K562 (cell line): ENCODE measurements around the gene CLCNKA. TPM values are rescaled to one million over a fixed set of nuclear protein-coding genes. Genes with fewer than 3 reads are reported as not detected.

Experiments
- ATAC-seq: fragments of 200-7000 bp; cut with Tn5 transposase; 3 replicates; pipeline ENCODE4 v1.9.1; 2020; ENCODE audit warnings: moderate library complexity
- BruUV-seq: library from RNA; stranded (reverse); fragments of 400-500 nt; replicated peaks from 2 replicates; lab custom pipeline; 2021; lab: Mats Ljungman, UMichigan
- CTCF ChIA-PET: fragments of 300-600 bp; formaldehyde crosslinking; extraction: SDS; loops from one replicate; lab custom pipeline; 2021; ENCODE audit warnings: low intra/inter-chr PET ratio; lab: Yijun Ruan, JAX
- POLR2A ChIA-PET: fragments of 300-600, 350-650 bp; sonication (Branson Sonifier 250); formaldehyde crosslinking; extraction: SDS; loops from one replicate; lab custom pipeline; 2021; ENCODE audit warnings: antibody characterized with exemption, inconsistent platforms; lab: Yijun Ruan, JAX
- DNase-seq, 4 experiments: peaks; one replicate each; pipeline versions ENCODE4 v3.0.0 to v3.0.0-alpha.2; 2011 to 2018; ENCODE audit warnings: low spot score in 3 of 4, mixed read lengths in 3 of 4; ENCODE audit errors: extremely low read depth in 1 of 4
- FAIRE-seq: peaks from 2 replicates; lab custom pipeline; 2011; peaks lifted over from hg19 to GRCh38; lab: Jason Lieb, UNC
- H2AFZ ChIP-seq: 2 replicates; pipeline ENCODE4 v1.6.0; 2011; ENCODE audit warnings: low read depth, low read length, control low read depth, inconsistent platforms
- H3K27ac ChIP-seq: fragments of 200-600 bp; 3 replicates; pipeline ENCODE4 v1.8.0; 2011; ENCODE audit warnings: low read depth, mild to moderate bottlenecking, control low read depth, inconsistent platforms, low read length, moderate library complexity, mixed read lengths; ENCODE audit errors: extremely low read depth
- H3K27me3 ChIP-seq, 2 experiments: fragments of 300-600 bp in 1 of 2; 2 replicates in 1 of 2; 3 replicates in 1 of 2; pipeline versions ENCODE4 v1.6.0 to v1.8.0; 2011; ENCODE audit warnings: inconsistent platforms in 2 of 2, low read length in 2 of 2, mild to moderate bottlenecking in 1 of 2, mixed read lengths in 1 of 2, moderate library complexity in 1 of 2; ENCODE audit not compliant: control insufficient read depth in 2 of 2, insufficient read depth in 2 of 2
- H3K36me3 ChIP-seq: fragments of 300-600 bp; 3 replicates; pipeline ENCODE4 v1.8.0; 2011; ENCODE audit warnings: mild to moderate bottlenecking, low read length, inconsistent platforms; ENCODE audit not compliant: control insufficient read depth, insufficient read depth
- H3K4me1 ChIP-seq, 2 experiments: fragments of 200-600 bp in 1 of 2; replicated peaks in 1 of 2; 2 replicates in 1 of 2; 3 replicates in 1 of 2; pipeline versions ENCODE4 v1.5.1 to v1.8.0; 2011; ENCODE audit warnings: inconsistent platforms in 2 of 2, low read length in 2 of 2, mild to moderate bottlenecking in 1 of 2, mixed read lengths in 1 of 2, moderate library complexity in 1 of 2; ENCODE audit not compliant: control insufficient read depth in 2 of 2, insufficient read depth in 2 of 2
- H3K4me2 ChIP-seq: 2 replicates; pipeline ENCODE4 v1.6.1; 2011; ENCODE audit warnings: low read length, control low read depth, inconsistent platforms, mixed read lengths; ENCODE audit not compliant: insufficient read depth
- H3K4me3 ChIP-seq: fragments of 200-600 bp; sonication (generic), shearing (Covaris generic); 2 replicates; pipeline ENCODE4 v1.5.1; 2016; ENCODE audit warnings: control low read depth, inconsistent platforms
- H3K79me2 ChIP-seq: fragments of 200-600 bp; 3 replicates; pipeline ENCODE4 v1.8.0; 2011; ENCODE audit warnings: low read length, inconsistent platforms; ENCODE audit not compliant: control insufficient read depth, insufficient read depth
- H3K9ac ChIP-seq, 2 experiments: 2 replicates each; pipeline versions ENCODE4 v1.6.0 to v1.6.1; 2011; ENCODE audit warnings: low read depth in 2 of 2, low read length in 2 of 2, control low read depth in 1 of 2, inconsistent platforms in 1 of 2, mild to moderate bottlenecking in 1 of 2, mixed read lengths in 1 of 2; ENCODE audit not compliant: insufficient read depth in 1 of 2
- H3K9me1 ChIP-seq: one replicate; pipeline ENCODE4 v1.6.0; 2011; ENCODE audit warnings: inconsistent platforms, mild to moderate bottlenecking, low read length, moderate library complexity; ENCODE audit not compliant: control insufficient read depth, insufficient read depth
- H3K9me3 ChIP-seq: replicated peaks from 2 replicates; pipeline ENCODE4 v1.5.1; 2011; ENCODE audit warnings: low read depth, low read length, inconsistent platforms; ENCODE audit not compliant: control insufficient read depth, insufficient read depth
- H4K20me1 ChIP-seq: replicated peaks from 2 replicates; pipeline ENCODE4 v1.6.1; 2011; ENCODE audit warnings: low read length, inconsistent platforms, mixed read lengths; ENCODE audit not compliant: control insufficient read depth, insufficient read depth
- CHD2 ChIP-seq: IDR thresholded peaks from 2 replicates; pipeline ENCODE4 v1.6.1; 2011; ENCODE audit warnings: low read depth, low read length
- CREBBP ChIP-seq: IDR thresholded peaks from one replicate; pipeline ENCODE4 v1.6.1; 2012; ENCODE audit warnings: low read depth, mild to moderate bottlenecking, control low read depth, inconsistent platforms, low read length
- RBFOX2 ChIP-seq: fragments of 200-400 bp; formaldehyde crosslinking; IDR thresholded peaks from 2 replicates; pipeline ENCODE4 v1.6.1; 2017; ENCODE audit warnings: low read depth, mild to moderate bottlenecking, low read length, moderate library complexity
- SPI1 ChIP-seq: IDR thresholded peaks from 2 replicates; pipeline ENCODE4 v1.6.1; 2011; ENCODE audit warnings: low read depth, low read length, control low read depth, borderline replicate concordance
- STAT6 ChIP-seq: sonication (generic); formaldehyde crosslinking; IDR thresholded peaks from 2 replicates; pipeline ENCODE4 v1.8.1; 2023; ENCODE audit warnings: mild to moderate bottlenecking, missing genetic modification reagents
- YY1 ChIP-seq, 3 experiments: IDR thresholded peaks; 2 replicates each; pipeline ENCODE4 v1.6.1; 2011; ENCODE audit warnings: low read length in 2 of 3, mild to moderate bottlenecking in 2 of 3, moderate library complexity in 2 of 3, borderline replicate concordance in 1 of 3, control low read depth in 1 of 3, low read depth in 1 of 3; ENCODE audit not compliant: insufficient read depth in 3 of 3, insufficient replicate concordance in 2 of 3, control insufficient read depth in 1 of 3, insufficient read length in 1 of 3; ENCODE audit errors: extremely low read depth in 1 of 3
- ZBTB17 ChIP-seq: fragments of 450-650 bp; formaldehyde crosslinking; IDR thresholded peaks from 2 replicates; pipeline ENCODE4 v1.4.0; 2020; ENCODE audit warnings: mild to moderate bottlenecking
- WGBS: fragments of 100-300 bp; shearing (Covaris generic); methylation state at CpG from one replicate; pipeline ENCODE4 v1.1.6; 2016; ENCODE audit warnings: low coverage, mixed read lengths; ENCODE audit not compliant: insufficient coverage; ENCODE audit errors: missing lambda C conversion rate; 5-methylcytosine and 5-hydroxymethylcytosine counted together
- in situ Hi-C: fragments of 300-500 bp; cut with MboI; formaldehyde crosslinking; loops from 4 replicates; pipeline ENCODE4 v1.15.0; 2018; ENCODE audit warnings: inconsistent platforms, mixed read lengths
- intact Hi-C: fragments of 100-400 bp; cut with micrococcal nuclease; formaldehyde crosslinking; loops from 2 replicates; pipeline ENCODE4 v1.14.2; 2022
- polyA plus RNA-seq, 8 experiments: library from polyadenylated mRNA; depleted of rRNA in 4 of 8; stranded (reverse) in 5 of 8; unstranded in 3 of 8; fragments of >200 nt; fragmentation: Nextera tagmentation in 2 of 8; fragmentation: Illumina TruSeq in 1 of 8; extraction: Ambion mirVana in 2 of 8; extraction: Trizol in 1 of 8; gene quantifications; 2 replicates each; pipeline versions ENCODE4 v1.2.1 to v1.2.3, GENCODE V29; 2011 to 2014; ENCODE audit warnings: inconsistent platforms in 1 of 8, missing spikeins in 1 of 8
- total RNA-seq, 7 experiments: library from RNA; depleted of rRNA in 6 of 7; stranded (reverse); fragments of >200 nt in 6 of 7; fragmentation: Illumina TruSeq in 2 of 7; extraction: Trizol in 2 of 7; gene quantifications; 2 replicates each; pipeline versions ENCODE4 v1.2.1 to v1.2.3, GENCODE V29; 2011 to 2021; ENCODE audit warnings: low replicate concordance in 1 of 7

Gene CLCNKA
- total and polyA plus RNA-seq, 9 of the 15 experiments (the other 6 are each of a cell fraction or from before 2014, with no cell fraction given): 0.03 to 0.37 (median 0.10) TPM; not detected in 3

GRCh38 chr1:16014509-16015482 is 7.0 kb upstream of the CLCNKA start:
- ChIA-PET CTCF (no interaction called here), POLR2A (interaction anchor here (0.5 to 1.2 kb wide), 7 partner anchors 8 to 1161 kb away, joined by 3 to 6 read pairs (median 3); no protein-coding TSS in a partner anchor)
- WGBS: 24% methylated on average over 17 of the region's 17 CpGs
- DNase-seq (peak; percentile 73 to 89 (median 78)), ATAC-seq (peak; percentile 71), FAIRE-seq (peak; percentile 97)
- Histone ChIP-seq H4K20me1 (no peaks in the 10 kb centered on the region), H3K36me3 (no peaks in the 10 kb centered on the region), H3K4me2 (peak overlapping the region; percentile 76; the same call in 1 of the 2 replicates), H3K79me2 (no peaks in the 10 kb centered on the region), H3K4me3 (no peak overlapping the region), H3K9me1 (no peaks in the 10 kb centered on the region), H3K27ac (peak overlapping the region; percentile 79), H3K27me3 (no peaks in the 10 kb centered on the region), H3K9ac (peak overlapping the region; percentile 66 to 90), H3K9me3 (no peaks in the 10 kb centered on the region), H3K4me1 (peaks cover 37 to 74% of the 10 kb centered on the region in 2 experiments), H2AFZ (peak overlapping the region; percentile 88)
- no TSS peak for BruUV-seq
- in situ Hi-C loops: loop anchor here (5.0 to 10.0 kb wide), 2 partner anchors 50 to 178 kb away; no protein-coding TSS in a partner anchor
- intact Hi-C loops: no loop called here
- TF ChIP-seq STAT6 (peak; percentile 85; the same call in 1 of the 2 replicates), SPI1 (no peak), YY1 (IDR thresholded peaks at IDR 0.05; ENCODE audit: borderline replicate concordance in 1 of 3, control insufficient read depth in 1 of 3, extremely low read depth in 1 of 3, insufficient read depth in 3 of 3, insufficient read length in 1 of 3, insufficient replicate concordance in 2 of 3, low read depth in 1 of 3, low read length in 2 of 3) (peak in 1 of 3 experiments; percentile 42), CHD2 (peak; percentile 62; the same call in 1 of the 2 replicates), ZBTB17 (0 out of 2 replicates have a peak, but pooled peaks have one; percentile 19), RBFOX2 (peak; percentile 52), CREBBP (no peak)
